ENCODE measurements around the gene CENPX.

GRCh38 chr17:82062076-82062983 lies 39.7 kb upstream of the CENPX start:
- 0 out of 2 replicates have a peak, but pooled peaks have one; percentile 21 for TF ChIP-seq POLR2A (IDR thresholded peaks at IDR 0.05; ENCODE audit: low read depth, low read length)
- TF ChIP-seq TAF1 (IDR thresholded peaks at IDR 0.05; ENCODE audit: borderline replicate concordance, low read depth, low read length): no peak
